Measurements from ENCODE around the gene WNT3.
A peak's percentile ranks its signal among the peaks of the same experiment; 100 is the strongest.

The WNT3 gene

GRCh38 chr17:46851029-46851741 lies 32.7 kb upstream of the WNT3 start, which contains the start of gene WNT9B (continued):
- no peak for TF ChIP-seq ZNF560 (tag by site-specific recombination; IDR thresholded peaks at IDR 0.05; ENCODE audit: borderline replicate concordance)
- no peak for TF ChIP-seq ZNF398 (tag by site-specific recombination; IDR thresholded peaks at IDR 0.05)
- TF ChIP-seq ZNF704 (tag by site-specific recombination; IDR thresholded peaks at IDR 0.05) = no peak
- TF ChIP-seq ZNF426 (tag by site-specific recombination; IDR thresholded peaks at IDR 0.05) = no peak
- TF ChIP-seq BCL6B (tag by site-specific recombination; IDR thresholded peaks at IDR 0.05) = no peak
- TF ChIP-seq ZNF596 (tag by site-specific recombination; IDR thresholded peaks at IDR 0.05) = no peak
- TF ChIP-seq ZNF132 (tag by site-specific recombination; IDR thresholded peaks at IDR 0.05; ENCODE audit: borderline replicate concordance) = no peak
- TF ChIP-seq KLF1 (tag by site-specific recombination; IDR thresholded peaks at IDR 0.05) = peak; percentile 55; the same call in 1 of the 2 replicates
- TF ChIP-seq ZNF280C (tag by site-specific recombination; IDR thresholded peaks at IDR 0.05) = no peak
- TF ChIP-seq ZNF423 (tag by site-specific recombination; IDR thresholded peaks at IDR 0.05) = no peak
- no peak for TF ChIP-seq ZNF23 (tag by site-specific recombination; IDR thresholded peaks at IDR 0.05; ENCODE audit: borderline replicate concordance)
- TF ChIP-seq HOXA7 (CRISPR knock-in tag; IDR thresholded peaks at IDR 0.05; ENCODE audit: borderline replicate concordance) = no peak
- no peak for TF ChIP-seq ZNF350 (tag by site-specific recombination; IDR thresholded peaks at IDR 0.05)
- TF ChIP-seq ZNF692 (tag by site-specific recombination; IDR thresholded peaks at IDR 0.05) = no peak
- no peak for TF ChIP-seq HOXC10 (CRISPR knock-in tag; IDR thresholded peaks at IDR 0.05)
- TF ChIP-seq ZNF169 (tag by site-specific recombination; IDR thresholded peaks at IDR 0.05) = no peak
- TF ChIP-seq GFI1B (tag by site-specific recombination; IDR thresholded peaks at IDR 0.05) = no peak
- no peak for TF ChIP-seq ZNF433 (tag by site-specific recombination; IDR thresholded peaks at IDR 0.05; ENCODE audit: low read depth)
- peak; percentile 89 for TF ChIP-seq ZBTB6 (tag by site-specific recombination; IDR thresholded peaks at IDR 0.05)
- TF ChIP-seq SP3 (tag by site-specific recombination; IDR thresholded peaks at IDR 0.05) = peak; percentile 65
- TF ChIP-seq ZXDB (tag by site-specific recombination; IDR thresholded peaks at IDR 0.05) = no peak
- 0 out of 2 replicates have a peak, but pooled peaks have one; percentile 11 for TF ChIP-seq PRDM10 (tag by site-specific recombination; IDR thresholded peaks at IDR 0.05)
- no peak; the same call in 1 of the 2 replicates for TF ChIP-seq ZFHX2 (tag by site-specific recombination; conservative IDR thresholded peaks at IDR 0.05)
